IMR-90 (cell line): ENCODE measurements around the gene DYNLRB1. TPM values are rescaled to one million over a fixed set of nuclear protein-coding genes. Genes with fewer than 3 reads are reported as not detected.

Source experiments
- ATAC-seq: fragments of 200-7000 bp; cut with Tn5 transposase; 2 replicates; pipeline ENCODE4 v1.9.1; 2020; ENCODE audit warnings: low read depth, mild to moderate bottlenecking, moderate library complexity
- BruUV-seq: library from RNA; stranded (reverse); fragments of 400-500 nt; replicated peaks from 2 replicates; lab custom pipeline; 2021; lab: Mats Ljungman, UMichigan
- CTCF ChIA-PET: fragments of 300-600 bp; formaldehyde crosslinking; extraction: SDS; loops from one replicate; lab custom pipeline; 2021; ENCODE audit warnings: antibody characterized with exemption; lab: Yijun Ruan, JAX
- POLR2A ChIA-PET: fragments of 300-600 bp; sonication (Branson Sonifier 250); formaldehyde crosslinking; loops from one replicate; lab custom pipeline; 2022; ENCODE audit warnings: antibody characterized with exemption; ENCODE audit not compliant: unreplicated experiment; lab: Charles Lee
- DNase-seq: peaks from one replicate; pipeline ENCODE4 v3.0.0; 2013
- H2AFZ ChIP-seq: replicated peaks from 2 replicates; pipeline ENCODE3; 2013; ENCODE audit warnings: low read length, mild to moderate bottlenecking; ENCODE audit not compliant: poor library complexity
- H2AK5ac ChIP-seq: 2 replicates; pipeline ENCODE4 v1.6.1; 2013; ENCODE audit warnings: low read depth, low read length, inconsistent platforms
- H2AK9ac ChIP-seq: replicated peaks from 2 replicates; pipeline ENCODE3; 2013; ENCODE audit warnings: mild to moderate bottlenecking, low read depth, low read length, moderate library complexity; ENCODE audit not compliant: poor library complexity
- H2BK120ac ChIP-seq: 2 replicates; pipeline ENCODE4 v1.6.1; 2013; ENCODE audit warnings: low read depth, low read length, inconsistent platforms
- H2BK15ac ChIP-seq: 3 replicates; pipeline ENCODE4 v1.6.1; 2013; ENCODE audit warnings: low read depth, low read length, inconsistent platforms
- H2BK20ac ChIP-seq: 2 replicates; pipeline ENCODE4 v1.6.1; 2013; ENCODE audit warnings: low read depth, mild to moderate bottlenecking, inconsistent platforms, low read length, moderate library complexity
- H2BK5ac ChIP-seq: 2 replicates; pipeline ENCODE4 v1.6.1; 2013; ENCODE audit warnings: mild to moderate bottlenecking, low read depth, low read length, inconsistent platforms; ENCODE audit not compliant: poor library complexity, severe bottlenecking
- H3K14ac ChIP-seq: replicated peaks from 2 replicates; pipeline ENCODE4 v1.6.1; 2013; ENCODE audit warnings: low read depth, low read length, inconsistent platforms
- H3K18ac ChIP-seq: 2 replicates; pipeline ENCODE4 v1.6.1; 2013; ENCODE audit warnings: low read depth, low read length, control low read depth
- H3K23ac ChIP-seq: 2 replicates; pipeline ENCODE4 v1.6.1; 2013; ENCODE audit warnings: low read depth, low read length, inconsistent platforms
- H3K27ac ChIP-seq: 2 replicates; pipeline ENCODE4 v1.5.1; 2013; ENCODE audit warnings: mild to moderate bottlenecking, control low read depth, low read length; ENCODE audit not compliant: insufficient read depth
- H3K27me3 ChIP-seq: 2 replicates; pipeline ENCODE4 v1.6.1; 2013; ENCODE audit warnings: low read length; ENCODE audit not compliant: control insufficient read depth, insufficient read depth
- H3K36me3 ChIP-seq: 2 replicates; pipeline ENCODE4 v1.6.1; 2013; ENCODE audit warnings: low read length, mixed read lengths; ENCODE audit not compliant: control insufficient read depth, insufficient read depth
- H3K4ac ChIP-seq: 2 replicates; pipeline ENCODE4 v1.6.1; 2013; ENCODE audit warnings: low read depth, low read length, inconsistent platforms
- H3K4me1 ChIP-seq: 2 replicates; pipeline ENCODE4 v1.6.1; 2013; ENCODE audit warnings: low read length, mixed read lengths; ENCODE audit not compliant: control insufficient read depth, insufficient read depth
- H3K4me2 ChIP-seq: 2 replicates; pipeline ENCODE4 v1.6.1; 2013; ENCODE audit warnings: low read depth, mild to moderate bottlenecking, control low read depth, low read length, moderate library complexity
- H3K4me3 ChIP-seq: 2 replicates; pipeline ENCODE4 v1.5.1; 2013; ENCODE audit warnings: low read depth, mild to moderate bottlenecking, control low read depth, low read length, moderate library complexity; ENCODE audit not compliant: insufficient read depth
- H3K56ac ChIP-seq: 2 replicates; pipeline ENCODE4 v1.6.1; 2013; ENCODE audit warnings: low read length, inconsistent platforms; ENCODE audit not compliant: insufficient read depth; ENCODE audit errors: extremely low read depth
- H3K79me1 ChIP-seq, 2 experiments: 2 replicates each; pipeline ENCODE4 v1.6.1; 2013; ENCODE audit warnings: low read length in 2 of 2, inconsistent platforms in 1 of 2, low read depth in 1 of 2
- H3K9ac ChIP-seq: 2 replicates; pipeline ENCODE4 v1.6.1; 2013; ENCODE audit warnings: low read depth, low read length, control low read depth
- H3K9me1 ChIP-seq: 2 replicates; pipeline ENCODE4 v1.6.1; 2013; ENCODE audit warnings: low read length, inconsistent platforms; ENCODE audit not compliant: insufficient read depth
- H3K9me3 ChIP-seq: 2 replicates; pipeline ENCODE4 v1.6.1; 2013; ENCODE audit warnings: low read length; ENCODE audit not compliant: control insufficient read depth, insufficient read depth
- H4K20me1 ChIP-seq: 2 replicates; pipeline ENCODE4 v1.6.1; 2013; ENCODE audit warnings: low read length, inconsistent platforms; ENCODE audit not compliant: insufficient read depth
- H4K5ac ChIP-seq: 2 replicates; pipeline ENCODE4 v1.6.1; 2013; ENCODE audit warnings: mild to moderate bottlenecking, low read depth, low read length, control low read depth
- H4K8ac ChIP-seq, 2 experiments: 2 replicates each; pipeline ENCODE4 v1.6.1; 2013; ENCODE audit warnings: low read depth in 2 of 2, low read length in 2 of 2, control low read depth in 1 of 2, inconsistent platforms in 1 of 2
- H4K91ac ChIP-seq: 2 replicates; pipeline ENCODE4 v1.6.1; 2013; ENCODE audit warnings: low read depth, low read length, inconsistent platforms; ENCODE audit not compliant: insufficient read depth
- BHLHE40 ChIP-seq: fragments of 150-350 bp; IDR thresholded peaks from 2 replicates; pipeline ENCODE4 v1.6.1; 2016; ENCODE audit warnings: mild to moderate bottlenecking, low read depth, low read length
- CEBPB ChIP-seq: IDR thresholded peaks from 2 replicates; pipeline ENCODE4 v1.6.1; 2012; ENCODE audit warnings: low read depth, low read length, improper control_type of control experiment
- CHD1 ChIP-seq: IDR thresholded peaks from 2 replicates; pipeline ENCODE4 v1.6.1; 2012; ENCODE audit warnings: low read depth, low read length, improper control_type of control experiment
- CTCF ChIP-seq: conservative IDR thresholded peaks from 2 replicates; pipeline ENCODE4 v1.5.1; 2012; ENCODE audit warnings: mild to moderate bottlenecking, low read depth, low read length, improper control_type of control experiment
- ELK1 ChIP-seq: fragments of 150-350 bp; IDR thresholded peaks from 2 replicates; pipeline ENCODE4 v1.6.1; 2016; ENCODE audit warnings: low read depth, mild to moderate bottlenecking, low read length, moderate library complexity, borderline replicate concordance
- FOS ChIP-seq: fragments of 150-350 bp; IDR thresholded peaks from 2 replicates; pipeline ENCODE4 v1.6.1; 2016; ENCODE audit warnings: low read depth, low read length
- MAFK ChIP-seq: IDR thresholded peaks from 2 replicates; pipeline ENCODE4 v1.6.1; 2012; ENCODE audit warnings: low read depth, low read length, improper control_type of control experiment
- MAZ ChIP-seq: IDR thresholded peaks from 2 replicates; pipeline ENCODE4 v1.6.1; 2012; ENCODE audit warnings: low read depth, mild to moderate bottlenecking, low read length, improper control_type of control experiment, moderate library complexity, borderline replicate concordance
- MXI1 ChIP-seq: IDR thresholded peaks from 2 replicates; pipeline ENCODE4 v1.6.1; 2012; ENCODE audit warnings: low read depth, mild to moderate bottlenecking, low read length, moderate library complexity, borderline replicate concordance
- NFE2L2 ChIP-seq: fragments of 150-350 bp; IDR thresholded peaks from 2 replicates; pipeline ENCODE4 v1.6.1; 2016; ENCODE audit warnings: low read depth, mild to moderate bottlenecking, low read length
- POLR2A ChIP-seq: IDR thresholded peaks from 2 replicates; pipeline ENCODE4 v1.6.1; 2012; ENCODE audit warnings: mild to moderate bottlenecking, low read depth, low read length
- RAD21 ChIP-seq: IDR thresholded peaks from 2 replicates; pipeline ENCODE4 v1.6.1; 2012; ENCODE audit warnings: low read length, improper control_type of control experiment
- RCOR1 ChIP-seq: IDR thresholded peaks from 2 replicates; pipeline ENCODE4 v1.6.1; 2012; ENCODE audit warnings: mild to moderate bottlenecking, low read length, improper control_type of control experiment; ENCODE audit not compliant: insufficient replicate concordance
- RFX5 ChIP-seq: IDR thresholded peaks from 2 replicates; pipeline ENCODE4 v1.8.0; 2012; ENCODE audit warnings: low read depth, mild to moderate bottlenecking, low read length, moderate library complexity
- SMC3 ChIP-seq: fragments of 150-350 bp; IDR thresholded peaks from 2 replicates; pipeline ENCODE4 v1.6.1; 2016; ENCODE audit warnings: low read depth, mild to moderate bottlenecking, antibody characterized with exemption, low read length, moderate library complexity
- USF2 ChIP-seq: fragments of 150-350 bp; IDR thresholded peaks from 2 replicates; pipeline ENCODE4 v1.6.1; 2017; ENCODE audit warnings: mild to moderate bottlenecking, antibody characterized with exemption, low read length, low read depth
- WGBS, 2 experiments: methylation state at CpG; one replicate each; pipeline versions ENCODE4 v1.1.5 to v1.1.7; 2013; ENCODE audit warnings: missing lambda C conversion rate in 2 of 2; ENCODE audit not compliant: insufficient read length in 1 of 2; ENCODE audit errors: extremely low coverage in 2 of 2; 5-methylcytosine and 5-hydroxymethylcytosine counted together
- dilution Hi-C: fragments of 300-500 bp; cut with HindIII; formaldehyde crosslinking; loops from one replicate; pipeline ENCODE4 v1.14.3; 2018; ENCODE audit warnings: low sequenced_read_pairs; ENCODE audit not compliant: unreplicated experiment
- in situ Hi-C: fragments of 300-500 bp; cut with MboI; formaldehyde crosslinking; loops from 3 replicates; pipeline ENCODE4 v1.14.3; 2019; ENCODE audit warnings: low sequenced_read_pairs, inconsistent platforms, mixed read lengths
- intact Hi-C: fragments of 100-400 bp; cut with micrococcal nuclease; formaldehyde crosslinking; loops from 2 replicates; pipeline ENCODE4 v1.10.0; 2022
- polyA plus RNA-seq, 3 experiments: library from polyadenylated mRNA; depleted of rRNA; stranded (reverse); fragments of >200 nt; gene quantifications; 2 replicates each; pipeline ENCODE4 v1.2.3, GENCODE V29; 2012; ENCODE audit warnings: low replicate concordance in 1 of 3
- total RNA-seq: library from RNA; depleted of rRNA; stranded (reverse); fragments of >200 nt; gene quantifications from 2 replicates; pipeline ENCODE4 v1.2.3, GENCODE V29; 2012

The DYNLRB1 gene
- total and polyA plus RNA-seq, 2 of the 4 experiments (the other 2 are of a cell fraction): 82.4 to 380 TPM

GRCh38 chr20:34510575-34510974 lies 5.6 kb upstream of the DYNLRB1 start:
- Histone ChIP-seq H3K4me2 (no peak overlapping the region), H3K14ac (no peak overlapping the region), H3K9ac (no peak overlapping the region), H3K36me3 (peaks cover 26% of the 10 kb centered on the region), H3K4ac (no peak overlapping the region), H3K18ac (no peak overlapping the region), H2AFZ (no peak overlapping the region), H4K8ac (no peak overlapping the region), H4K20me1 (no peaks in the 10 kb centered on the region), H3K4me1 (peaks cover 7% of the 10 kb centered on the region; the same call in 1 of the 2 replicates), H3K56ac (no peak overlapping the region), H4K5ac (no peak overlapping the region), H2BK20ac (no peak overlapping the region), H2BK15ac (no peak overlapping the region), H3K79me1 (peaks cover 19 to 51% of the 10 kb centered on the region in 2 experiments), H3K4me3 (no peak overlapping the region), H3K23ac (no peak overlapping the region), H2AK9ac (no peak overlapping the region), H3K9me1 (peaks cover 12% of the 10 kb centered on the region), H2BK120ac (no peak overlapping the region), H2AK5ac (no peak overlapping the region), H3K9me3 (no peaks in the 10 kb centered on the region), H2BK5ac (no peak overlapping the region), H3K27me3 (no peaks in the 10 kb centered on the region), H4K91ac (no peak overlapping the region), H3K27ac (no peak overlapping the region)
- dilution Hi-C loops (no loop called here), in situ Hi-C loops (no loop called here), intact Hi-C loops (no loop called here)
- ChIA-PET POLR2A (no interaction called here), CTCF (no interaction called here)
- no TSS peak for BruUV-seq
- no CpG with 5 or more reads among the region's 1 CpG for WGBS, 2 experiments
- TF ChIP-seq FOS: no peak
- no peak for TF ChIP-seq MAZ
- no peak for TF ChIP-seq POLR2A
- no peak for TF ChIP-seq SMC3
- no peak for TF ChIP-seq ELK1
- no peak for TF ChIP-seq CHD1
- TF ChIP-seq RFX5: no peak
- no peak for TF ChIP-seq NFE2L2
- TF ChIP-seq BHLHE40: no peak
- no peak for TF ChIP-seq USF2
- TF ChIP-seq RCOR1: no peak
- no peak for TF ChIP-seq RAD21
- TF ChIP-seq CTCF: no peak
- no peak for TF ChIP-seq MXI1
- no peak for TF ChIP-seq CEBPB
- TF ChIP-seq MAFK: no peak
- DNase-seq: no peak
- ATAC-seq: no peak
